Adrenal gland (tissue), 5 donors: ENCODE results near the gene ANKRD55.

Experiments used
- POLR2A ChIP-seq, 2 donors: fragments of 450-650 bp; IDR thresholded peaks; one replicate each; pipeline ENCODE4 v1.6.1; 2017; ENCODE audit warnings: antibody characterized with exemption in 2 of 2, mild to moderate bottlenecking in 2 of 2, moderate library complexity in 1 of 2
- TF ChIP-seq, protein P1 (sequence below), 6 experiments: fragments of 450-650 bp in 4 of 6; fragments of 200-600 bp in 2 of 6; sonication (generic) in 1 of 6; IDR thresholded peaks; 1 replicate in 5 of 6; 2 replicates in 1 of 6; pipeline versions ENCODE4 v1.5.1 to v1.8.0; 2016 to 2021; ENCODE audit warnings: antibody characterized with exemption in 6 of 6, mild to moderate bottlenecking in 2 of 6, moderate library complexity in 1 of 6
- donor health status: DM: no; HTN: no; CAD: no.

DNA sequence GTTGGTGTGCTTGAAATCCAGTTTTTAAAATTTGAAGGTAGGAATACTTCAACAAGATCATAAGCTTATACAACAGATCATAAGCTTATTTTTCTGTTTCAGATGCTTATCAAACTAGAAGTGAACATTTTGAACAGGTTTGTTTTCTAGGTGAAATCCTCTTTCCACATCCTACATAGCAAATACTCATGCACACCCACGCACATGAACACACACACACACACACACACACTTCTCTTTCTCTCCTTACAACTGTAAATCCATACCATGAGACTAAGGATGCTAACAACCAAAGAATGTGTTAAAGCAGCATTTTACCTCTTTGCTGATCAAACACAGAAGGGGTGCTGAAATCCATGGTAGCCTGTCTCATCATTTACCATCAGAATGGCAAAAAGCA, 592 bp downstream of the ANKRD55 start:
- TF ChIP-seq, protein P1, sequence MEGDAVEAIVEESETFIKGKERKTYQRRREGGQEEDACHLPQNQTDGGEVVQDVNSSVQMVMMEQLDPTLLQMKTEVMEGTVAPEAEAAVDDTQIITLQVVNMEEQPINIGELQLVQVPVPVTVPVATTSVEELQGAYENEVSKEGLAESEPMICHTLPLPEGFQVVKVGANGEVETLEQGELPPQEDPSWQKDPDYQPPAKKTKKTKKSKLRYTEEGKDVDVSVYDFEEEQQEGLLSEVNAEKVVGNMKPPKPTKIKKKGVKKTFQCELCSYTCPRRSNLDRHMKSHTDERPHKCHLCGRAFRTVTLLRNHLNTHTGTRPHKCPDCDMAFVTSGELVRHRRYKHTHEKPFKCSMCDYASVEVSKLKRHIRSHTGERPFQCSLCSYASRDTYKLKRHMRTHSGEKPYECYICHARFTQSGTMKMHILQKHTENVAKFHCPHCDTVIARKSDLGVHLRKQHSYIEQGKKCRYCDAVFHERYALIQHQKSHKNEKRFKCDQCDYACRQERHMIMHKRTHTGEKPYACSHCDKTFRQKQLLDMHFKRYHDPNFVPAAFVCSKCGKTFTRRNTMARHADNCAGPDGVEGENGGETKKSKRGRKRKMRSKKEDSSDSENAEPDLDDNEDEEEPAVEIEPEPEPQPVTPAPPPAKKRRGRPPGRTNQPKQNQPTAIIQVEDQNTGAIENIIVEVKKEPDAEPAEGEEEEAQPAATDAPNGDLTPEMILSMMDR (IDR thresholded peaks at IDR 0.05): no peak
- TF ChIP-seq POLR2A (IDR thresholded peaks at IDR 0.05): no peak
